NCI-H226 (cell line): ENCODE data around the gene SOX10.

ENCODE experiments used
- DNase-seq: peaks from one replicate; pipeline ENCODE4 v3.0.0-alpha.2; 2015

Gene SOX10

GRCh38 chr22:38016182-38017151 is 32.1 kb upstream of the SOX10 start:
- no peak for DNase-seq

DNA sequence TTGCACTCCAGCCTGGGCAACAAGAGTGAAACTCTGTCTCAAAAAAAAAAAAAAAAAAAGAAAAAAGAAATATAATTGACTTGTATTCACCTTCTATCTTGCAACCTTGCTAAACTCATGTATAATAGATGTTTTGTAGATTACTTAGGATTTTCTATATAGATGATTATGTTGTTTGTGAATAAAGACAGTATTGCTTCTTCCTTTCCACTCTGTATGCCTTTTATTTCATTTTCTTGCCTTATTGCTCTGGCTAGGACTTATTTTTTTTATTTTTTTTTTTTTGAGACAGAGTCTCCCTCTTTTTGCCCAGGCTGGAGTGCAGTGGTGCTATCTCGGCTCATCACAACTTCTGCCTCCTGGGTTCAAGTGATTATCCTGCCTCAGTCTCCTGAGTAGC is 29.7 kb upstream of the SOX10 start:
- DNase-seq = no peak

DNA sequence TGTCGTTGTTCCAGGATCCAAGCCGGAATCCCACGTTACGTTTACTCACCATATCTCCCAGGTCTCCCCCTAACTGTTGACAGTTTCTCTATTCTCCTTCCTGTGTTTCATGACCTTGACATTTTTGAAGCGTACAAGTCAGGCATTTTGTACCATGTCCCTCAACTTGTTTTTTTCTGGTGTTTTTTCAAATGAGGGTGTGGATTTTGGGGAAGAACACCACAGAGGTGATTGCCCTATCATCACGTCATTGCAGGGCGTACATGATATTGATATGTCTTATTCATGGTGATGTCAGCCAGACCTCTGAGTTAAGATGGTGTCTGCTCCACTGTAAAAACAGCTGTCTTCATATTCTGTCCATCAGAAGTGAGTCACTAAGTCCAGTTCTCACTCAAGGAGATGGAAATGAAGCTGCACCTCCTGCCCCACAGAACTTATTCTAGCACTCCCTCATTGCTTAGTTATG is 28.3 kb upstream of the SOX10 start:
- no peak for DNase-seq

DNA sequence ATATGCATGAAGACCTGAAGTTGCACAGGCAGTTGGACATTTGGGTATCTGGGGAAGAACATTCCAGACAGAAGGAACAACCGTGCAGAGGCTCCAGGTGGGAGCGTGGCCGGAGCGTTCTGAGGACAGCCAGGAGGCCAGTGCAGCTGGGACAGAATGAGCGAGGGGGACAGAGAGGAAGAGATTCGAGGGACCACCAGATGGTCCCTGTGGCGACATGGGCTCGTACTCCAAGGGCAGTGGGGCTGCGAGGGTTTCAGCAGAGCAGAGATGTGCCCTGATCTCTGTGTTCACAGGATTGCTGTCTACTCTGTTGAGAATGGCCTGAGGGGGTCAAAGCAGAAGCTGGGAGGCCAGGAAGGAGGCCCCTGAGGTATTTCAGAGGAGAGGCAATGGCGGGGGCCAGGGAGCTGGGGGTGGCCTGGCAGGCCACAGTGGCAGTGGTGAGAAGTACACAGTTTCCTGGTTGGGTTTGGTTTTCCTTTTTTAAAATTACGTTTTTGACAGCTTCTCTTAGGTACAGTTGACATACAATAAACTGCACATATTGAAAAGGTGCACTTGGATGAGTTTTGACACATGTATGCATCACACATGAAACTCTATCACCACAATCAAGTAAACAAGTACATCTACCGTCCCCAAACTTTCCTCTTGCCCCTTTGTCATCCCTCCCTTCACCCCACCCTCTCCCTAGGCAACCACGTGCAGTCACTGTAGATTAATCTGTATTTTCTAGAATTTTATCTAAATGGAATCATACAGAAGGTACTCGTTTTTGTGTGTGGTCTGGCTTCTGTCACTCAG is 24.8 kb upstream of the SOX10 start:
- no peak for DNase-seq

GRCh38 chr22:38007330-38007902 is 23.1 kb upstream of the SOX10 start:
- no peak for DNase-seq

GRCh38 chr22:38006906-38007305 is 22.6 kb upstream of the SOX10 start:
- DNase-seq = no peak

DNA sequence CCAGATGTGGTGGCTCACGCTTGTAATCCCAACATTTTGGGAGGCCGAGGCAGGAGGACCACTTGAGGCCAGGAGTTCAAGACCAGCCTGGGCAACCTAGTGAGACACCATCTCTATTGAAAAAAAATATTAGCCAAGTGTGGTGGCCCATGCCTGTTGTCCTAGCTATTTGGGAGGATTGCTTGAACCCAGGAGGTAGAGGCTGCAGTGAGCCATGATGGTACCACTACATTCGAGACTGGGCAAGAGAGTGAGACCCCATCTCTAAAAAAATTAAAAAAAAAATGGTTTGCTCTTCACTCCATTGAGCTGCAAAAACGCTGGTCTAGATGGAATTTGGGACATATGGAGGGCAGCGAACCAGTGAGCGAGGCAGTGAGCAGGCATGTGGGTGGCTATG is 21.6 kb upstream of the SOX10 start:
- no peak for DNase-seq

- DNase-seq = peak; percentile 50
Observed at GRCh38 chr22:37999640-38000272, 15.4 kb upstream of the SOX10 start.

GRCh38 chr22:37999236-37999635 is 14.9 kb upstream of the SOX10 start:
- DNase-seq = no peak

GRCh38 chr22:37998543-37998942 is 14.2 kb upstream of the SOX10 start:
- DNase-seq = no peak

DNA sequence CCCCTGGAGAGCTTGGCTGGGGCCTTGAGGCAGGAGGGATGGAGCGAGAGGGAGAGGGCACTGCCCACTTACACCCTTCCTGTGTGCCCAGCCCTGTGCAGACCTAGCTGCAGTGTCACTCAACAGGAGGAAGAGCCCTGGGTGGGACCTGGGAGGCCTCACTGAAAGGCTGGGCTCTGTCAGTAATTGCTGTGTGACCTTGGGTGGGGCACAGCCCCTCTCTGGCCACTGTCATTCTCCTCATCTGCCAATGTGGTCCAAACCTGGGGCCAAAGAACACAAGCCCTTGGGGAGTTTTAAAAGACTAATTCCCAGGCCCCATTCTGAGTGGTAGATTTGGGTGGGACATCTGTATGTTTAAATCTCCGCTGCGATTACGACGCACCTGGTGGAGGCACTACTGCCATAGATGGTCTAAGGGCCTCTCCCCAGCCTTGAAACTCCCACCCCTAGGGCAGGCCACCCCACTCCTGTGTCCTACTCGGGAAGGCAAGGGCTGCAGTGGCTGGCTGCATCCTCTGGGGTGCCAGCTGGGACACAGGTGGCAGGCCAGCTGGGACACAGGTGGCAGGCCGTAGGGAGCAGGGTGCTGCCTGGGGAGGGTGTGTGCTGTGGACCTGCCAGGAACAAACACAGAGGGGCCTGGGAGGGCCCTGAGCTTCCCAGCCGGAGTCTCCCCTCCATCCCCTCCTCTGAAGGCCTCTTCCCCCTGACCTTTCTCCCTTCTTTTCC is 12.3 kb upstream of the SOX10 start:
- DNase-seq = no peak

GRCh38 chr22:37996079-37996478 is 11.7 kb upstream of the SOX10 start:
- no peak for DNase-seq

DNA sequence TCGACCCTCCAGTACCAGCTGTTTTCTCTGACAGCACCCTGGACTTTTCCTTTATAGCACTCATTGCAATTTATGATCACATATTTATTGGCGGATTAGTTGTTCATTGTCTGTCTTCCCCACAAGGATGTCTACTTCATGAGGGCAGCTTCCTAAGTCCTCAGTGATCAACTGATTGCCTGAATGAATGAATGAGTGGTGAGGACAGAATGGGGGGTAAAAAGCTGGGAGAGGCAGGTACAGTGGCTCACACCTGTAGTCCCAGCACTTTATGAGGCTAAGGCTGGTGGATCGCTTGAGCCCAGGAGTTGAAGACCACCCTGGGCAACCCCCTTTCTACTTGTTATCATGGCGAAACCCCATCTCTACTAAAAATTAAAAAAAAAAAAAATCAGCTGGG is 11.1 kb upstream of the SOX10 start:
- DNase-seq = no peak

DNA sequence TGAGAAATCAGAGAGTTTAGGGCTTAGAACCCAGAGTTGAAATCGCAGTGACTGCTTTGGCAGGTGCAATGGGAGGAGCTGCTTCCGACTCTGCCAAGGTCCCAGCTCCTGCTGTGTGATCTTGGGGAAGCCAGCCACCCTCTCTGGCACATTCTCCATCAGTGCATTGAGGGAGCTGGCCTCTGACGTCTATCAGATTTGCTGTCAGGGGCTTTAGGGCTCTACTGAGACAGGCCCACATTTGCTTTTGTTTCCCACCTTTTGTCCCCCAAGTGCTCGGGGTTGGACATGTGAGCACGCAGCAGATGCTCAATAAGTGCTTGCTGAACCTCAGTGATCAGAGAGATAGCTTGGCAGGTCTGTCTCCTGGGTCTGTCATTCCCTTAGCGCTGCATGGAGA is 10.6 kb upstream of the SOX10 start:
- no peak for DNase-seq

GRCh38 chr22:37994049-37994448 is 9.7 kb upstream of the SOX10 start:
- no peak for DNase-seq

GRCh38 chr22:37991731-37992442 is 7.5 kb upstream of the SOX10 start:
- DNase-seq = no peak

- no peak for DNase-seq
Observed at GRCh38 chr22:37990862-37991261, 6.5 kb upstream of the SOX10 start.

DNA sequence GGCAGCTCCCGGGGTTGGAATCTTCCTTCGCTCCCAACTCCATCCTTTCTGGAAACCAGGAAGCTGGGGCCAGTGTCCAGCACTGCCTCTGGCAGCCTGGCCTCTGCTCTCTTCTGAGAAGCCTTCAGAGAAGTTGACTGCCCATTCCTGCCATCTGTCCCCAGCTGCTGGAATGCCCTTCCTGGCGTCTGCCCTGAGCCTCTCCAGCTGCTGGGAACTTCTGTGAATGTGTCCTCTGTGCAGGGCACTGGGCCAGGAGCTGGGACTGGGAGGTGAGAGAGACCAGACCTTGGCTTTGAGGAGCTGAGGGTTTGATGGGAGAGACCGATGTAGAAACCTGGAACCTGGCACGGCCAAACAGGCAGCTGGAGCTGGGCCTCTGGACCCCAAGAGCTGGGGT is 5.9 kb upstream of the SOX10 start:
- no peak for DNase-seq

- DNase-seq = no peak
Observed at GRCh38 chr22:37989146-37990045, 5.0 kb upstream of the SOX10 start.

- no peak for DNase-seq
Observed at GRCh38 chr22:37986371-37986770, 2.0 kb upstream of the SOX10 start.
